ENCODE measurements around the gene USP28.

DNA sequence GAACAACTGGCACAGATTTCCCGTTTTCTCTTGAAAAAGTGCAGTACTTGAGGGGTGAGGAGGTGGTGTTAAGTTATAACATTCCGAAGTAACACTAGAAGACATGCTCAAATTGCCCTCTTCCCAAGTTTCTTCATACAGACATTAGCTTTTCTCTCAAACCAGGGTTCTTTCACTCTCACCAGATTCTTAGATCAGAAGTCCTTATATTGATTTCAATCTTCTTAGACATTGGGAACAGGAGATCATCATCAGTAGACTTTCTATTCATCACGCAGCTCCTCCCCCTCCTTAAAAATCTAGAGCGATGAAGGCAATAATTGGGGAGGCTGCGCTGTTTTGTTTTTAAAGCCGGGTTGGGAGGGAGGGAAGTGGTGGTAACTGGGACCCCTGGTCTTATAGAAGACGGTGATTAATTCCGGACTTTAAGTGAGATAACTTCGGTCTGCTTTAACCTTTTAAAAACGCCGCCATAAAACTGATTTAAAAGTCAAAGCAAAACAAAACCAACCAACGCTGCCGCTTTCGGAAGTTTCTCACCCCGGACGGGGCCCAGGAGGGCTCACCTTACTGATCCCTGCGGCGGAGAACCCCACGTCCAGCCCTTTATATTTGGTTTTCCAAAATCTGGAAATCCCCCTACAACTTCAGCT lies 665 bp downstream of the USP28 start:
- TF ChIP-seq CTCF (IDR thresholded peaks at IDR 0.05; ENCODE audit: low read length) (no peak), EZH2phosphoT487 (IDR thresholded peaks at IDR 0.05; ENCODE audit: low read length) (no peak), EZH2 (optimal IDR thresholded peaks at IDR 0.05; ENCODE audit: low read depth, low read length) (no peak)
